Measurements from ENCODE around the gene TEF. TPM values are rescaled to one million over a fixed set of nuclear protein-coding genes. Genes with fewer than 3 reads are reported as not detected.

The TEF gene
- total RNA-seq, 1 experiment from 2014 or later, result 12.0 TPM

DNA sequence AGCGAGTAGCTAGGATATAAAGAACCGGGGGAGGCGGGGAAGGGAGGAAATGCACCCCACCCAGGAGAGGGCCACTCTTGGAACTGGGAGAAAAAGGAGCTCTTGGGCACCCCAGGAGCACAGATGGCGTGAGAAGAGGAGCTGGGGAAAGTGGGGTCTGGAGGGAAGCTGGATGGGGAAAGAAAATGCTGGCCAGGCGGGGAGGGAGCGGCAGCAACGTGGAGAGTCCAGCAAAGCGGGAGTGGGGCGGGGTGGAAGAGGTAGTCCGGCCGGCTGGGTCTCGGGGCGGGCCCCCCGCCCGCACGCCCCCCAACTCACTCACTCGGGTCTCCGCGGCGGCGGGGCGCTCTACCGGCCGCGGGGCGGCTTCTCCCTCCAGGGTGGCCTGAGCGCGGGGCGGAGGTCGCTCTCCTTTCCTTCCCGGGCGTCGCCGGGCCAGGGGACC is 64.3 kb downstream of the TEF start:
- ChIA-PET CTCF (interaction anchor here (0.5 to 2.7 kb wide), 7 partner anchors 22 to 252 kb away, joined by 3 to 20 read pairs (median 3); partner anchors contain the start of genes ACO2, PHF5A and TEF), POLR2A (interaction anchor here (0.5 to 3.0 kb wide), 20 partner anchors 9 to 468 kb away, joined by 3 to 44 read pairs (median 5); partner anchors contain the start of genes ACO2, DESI1, PHF5A and PMM1)
- H3K4me1 Mint-ChIP-seq, result peaks cover 24% of the 10 kb centered on the region
- H3K4me3 Mint-ChIP-seq, result peak overlapping the region; percentile 96
- TF ChIP-seq NR1H2 (CRISPR knock-in tag; IDR thresholded peaks at IDR 0.05) (no peak), ZNF219 (CRISPR knock-in tag; IDR thresholded peaks at IDR 0.05; ENCODE audit: borderline replicate concordance) (no peak; the same call in 1 of the 2 replicates), FOXP4 (CRISPR knock-in tag; IDR thresholded peaks at IDR 0.05) (no peak), IRF2 (CRISPR knock-in tag; IDR thresholded peaks at IDR 0.05; ENCODE audit: borderline replicate concordance, low read depth) (0 out of 2 replicates have a peak, but pooled peaks have one; percentile 6), FOXP1 (CRISPR knock-in tag; IDR thresholded peaks at IDR 0.05; ENCODE audit: borderline replicate concordance) (no peak), ATF6 (CRISPR knock-in tag; IDR thresholded peaks at IDR 0.05) (no peak), TEAD1 (CRISPR knock-in tag; IDR thresholded peaks at IDR 0.05) (0 out of 2 replicates have a peak, but pooled peaks have one; percentile 35), GRHL2 (CRISPR knock-in tag; IDR thresholded peaks at IDR 0.05; ENCODE audit: insufficient replicate concordance, severe bottlenecking) (no peak)
- no peak for ATAC-seq
- no peaks in the 10 kb centered on the region for H3K27me3 Mint-ChIP-seq (ENCODE audit: low read depth)
- peak overlapping the region; percentile 99 for H3K27ac Mint-ChIP-seq
- peak; percentile 36 for DNase-seq (ENCODE audit: low spot score)
- no peaks in the 10 kb centered on the region for H3K9me3 Mint-ChIP-seq
- H3K36me3 Mint-ChIP-seq, result peaks cover 31% of the 10 kb centered on the region

DNA sequence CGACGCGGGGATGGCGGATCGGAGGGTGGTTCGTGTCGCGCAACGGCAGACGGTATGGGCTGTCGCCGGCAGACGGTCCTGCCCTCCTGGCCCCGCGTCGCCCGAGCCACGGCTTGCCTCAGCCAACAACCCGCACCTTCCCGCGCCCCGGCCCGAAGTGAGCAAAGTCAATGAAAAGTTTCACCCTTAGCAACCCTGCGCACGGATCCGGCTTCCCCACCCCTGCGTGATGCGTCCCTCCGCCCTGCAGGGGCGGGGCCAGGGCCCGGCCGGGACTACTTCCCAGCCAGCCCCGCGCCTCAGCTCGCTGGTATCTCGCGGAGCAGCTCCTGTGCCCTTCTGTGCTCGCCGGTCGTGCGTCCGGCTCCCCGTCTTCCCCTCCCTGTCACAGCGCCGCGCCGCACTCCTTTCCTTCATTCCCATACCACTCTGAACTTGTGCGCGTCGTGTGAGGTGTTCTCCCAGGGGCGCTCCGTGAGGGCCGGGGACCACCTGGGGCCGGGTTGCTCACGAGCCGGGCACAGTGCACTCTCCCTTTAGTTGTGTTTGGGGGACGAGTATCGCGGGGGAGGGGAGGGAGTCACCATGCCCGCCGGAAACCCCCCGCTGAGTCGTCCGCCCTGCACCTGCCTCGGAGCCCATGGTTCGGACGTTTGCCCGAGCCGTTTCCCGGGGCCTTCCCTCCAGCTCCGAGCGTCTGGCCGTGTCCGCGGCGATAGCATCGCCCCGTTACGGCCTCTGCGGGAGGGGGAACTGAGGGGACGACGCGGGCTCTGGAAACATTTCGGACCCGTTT is 65.1 kb downstream of the TEF start, which contains the start of gene TOB2:
TOB2 (minus strand) TSS at position 163 of the 796 bp plus-strand sequence. CDS start 9,456 bp downstream, outside the sequence.
- ATAC-seq (peak; percentile 23), DNase-seq (ENCODE audit: low spot score) (peak; percentile 95)
- ChIA-PET POLR2A (interaction anchor here (0.5 to 3.0 kb wide), 20 partner anchors 10 to 467 kb away, joined by 3 to 44 read pairs (median 5); partner anchors contain the start of genes ACO2, DESI1, PHF5A and PMM1), CTCF (interaction anchor here (0.5 to 2.7 kb wide), 7 partner anchors 22 to 252 kb away, joined by 3 to 20 read pairs (median 3); partner anchors contain the start of genes ACO2, PHF5A and TEF)
- H3K9me3 Mint-ChIP-seq, result no peaks in the 10 kb centered on the region
- H3K4me3 Mint-ChIP-seq, result peak within 1 kb of the TSS; percentile 96
- peaks cover 29% of the 10 kb centered on the region for H3K36me3 Mint-ChIP-seq
- H3K27ac Mint-ChIP-seq, result peak within 1 kb of the TSS; percentile 100
- no peaks in the 10 kb centered on the region for H3K27me3 Mint-ChIP-seq (ENCODE audit: low read depth)
- peaks cover 24% of the 10 kb centered on the region for H3K4me1 Mint-ChIP-seq
- TF ChIP-seq FOXP1 (CRISPR knock-in tag; IDR thresholded peaks at IDR 0.05; ENCODE audit: borderline replicate concordance) (peak; percentile 86), NFATC4 (CRISPR knock-in tag; IDR thresholded peaks at IDR 0.05) (peak; percentile 94), CBFB (CRISPR knock-in tag; IDR thresholded peaks at IDR 0.05; ENCODE audit: low read depth) (peak; percentile 99), CREM (CRISPR knock-in tag; IDR thresholded peaks at IDR 0.05) (peak; percentile 86), JAZF1 (CRISPR knock-in tag; IDR thresholded peaks at IDR 0.05) (no peak), ATF2 (CRISPR knock-in tag; IDR thresholded peaks at IDR 0.05; ENCODE audit: borderline replicate concordance, low read depth) (peak; percentile 55; the same call in 1 of the 2 replicates), FOXJ3 (CRISPR knock-in tag; IDR thresholded peaks at IDR 0.05; ENCODE audit: borderline replicate concordance) (peak; percentile 74; the same call in 1 of the 2 replicates), ATF1 (CRISPR knock-in tag; IDR thresholded peaks at IDR 0.05) (peak; percentile 81), ZNF512 (CRISPR knock-in tag; IDR thresholded peaks at IDR 0.05; ENCODE audit: borderline replicate concordance) (0 out of 2 replicates have a peak, but pooled peaks have one; percentile 32), FOXK1 (CRISPR knock-in tag; IDR thresholded peaks at IDR 0.05) (peak; percentile 65)
- TF ChIP-seq, protein P1, sequence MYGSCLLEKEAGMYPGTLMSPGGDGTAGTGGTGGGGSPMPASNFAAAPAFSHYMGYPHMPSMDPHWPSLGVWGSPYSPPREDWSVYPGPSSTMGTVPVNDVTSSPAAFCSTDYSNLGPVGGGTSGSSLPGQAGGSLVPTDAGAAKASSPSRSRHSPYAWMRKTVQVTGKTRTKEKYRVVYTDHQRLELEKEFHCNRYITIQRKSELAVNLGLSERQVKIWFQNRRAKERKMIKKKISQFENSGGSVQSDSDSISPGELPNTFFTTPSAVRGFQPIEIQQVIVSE (CRISPR knock-in tag; IDR thresholded peaks at IDR 0.05; ENCODE audit: borderline replicate concordance), result no peak; the same call in 1 of the 2 replicates
- TF ChIP-seq, protein P2, sequence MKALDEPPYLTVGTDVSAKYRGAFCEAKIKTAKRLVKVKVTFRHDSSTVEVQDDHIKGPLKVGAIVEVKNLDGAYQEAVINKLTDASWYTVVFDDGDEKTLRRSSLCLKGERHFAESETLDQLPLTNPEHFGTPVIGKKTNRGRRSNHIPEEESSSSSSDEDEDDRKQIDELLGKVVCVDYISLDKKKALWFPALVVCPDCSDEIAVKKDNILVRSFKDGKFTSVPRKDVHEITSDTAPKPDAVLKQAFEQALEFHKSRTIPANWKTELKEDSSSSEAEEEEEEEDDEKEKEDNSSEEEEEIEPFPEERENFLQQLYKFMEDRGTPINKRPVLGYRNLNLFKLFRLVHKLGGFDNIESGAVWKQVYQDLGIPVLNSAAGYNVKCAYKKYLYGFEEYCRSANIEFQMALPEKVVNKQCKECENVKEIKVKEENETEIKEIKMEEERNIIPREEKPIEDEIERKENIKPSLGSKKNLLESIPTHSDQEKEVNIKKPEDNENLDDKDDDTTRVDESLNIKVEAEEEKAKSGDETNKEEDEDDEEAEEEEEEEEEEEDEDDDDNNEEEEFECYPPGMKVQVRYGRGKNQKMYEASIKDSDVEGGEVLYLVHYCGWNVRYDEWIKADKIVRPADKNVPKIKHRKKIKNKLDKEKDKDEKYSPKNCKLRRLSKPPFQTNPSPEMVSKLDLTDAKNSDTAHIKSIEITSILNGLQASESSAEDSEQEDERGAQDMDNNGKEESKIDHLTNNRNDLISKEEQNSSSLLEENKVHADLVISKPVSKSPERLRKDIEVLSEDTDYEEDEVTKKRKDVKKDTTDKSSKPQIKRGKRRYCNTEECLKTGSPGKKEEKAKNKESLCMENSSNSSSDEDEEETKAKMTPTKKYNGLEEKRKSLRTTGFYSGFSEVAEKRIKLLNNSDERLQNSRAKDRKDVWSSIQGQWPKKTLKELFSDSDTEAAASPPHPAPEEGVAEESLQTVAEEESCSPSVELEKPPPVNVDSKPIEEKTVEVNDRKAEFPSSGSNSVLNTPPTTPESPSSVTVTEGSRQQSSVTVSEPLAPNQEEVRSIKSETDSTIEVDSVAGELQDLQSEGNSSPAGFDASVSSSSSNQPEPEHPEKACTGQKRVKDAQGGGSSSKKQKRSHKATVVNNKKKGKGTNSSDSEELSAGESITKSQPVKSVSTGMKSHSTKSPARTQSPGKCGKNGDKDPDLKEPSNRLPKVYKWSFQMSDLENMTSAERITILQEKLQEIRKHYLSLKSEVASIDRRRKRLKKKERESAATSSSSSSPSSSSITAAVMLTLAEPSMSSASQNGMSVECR (CRISPR knock-in tag; IDR thresholded peaks at IDR 0.05; ENCODE audit: borderline replicate concordance), result peak; percentile 86; the same call in 1 of the 2 replicates

Measured in WTC11 (cell line).